H1 (cell line): ENCODE data around the gene AKAP7. TPM values are rescaled to one million over a fixed set of nuclear protein-coding genes. Genes with fewer than 3 reads are reported as not detected.

Source experiments
- CTCF ChIA-PET: fragments of 300-600 bp; sonication (Branson Sonifier 250); formaldehyde crosslinking; loops from one replicate; lab custom pipeline; 2021; ENCODE audit not compliant: partially characterized antibody; lab: Charles Lee
- POLR2A ChIA-PET: fragments of 300-600 bp; sonication (Branson Sonifier 250); formaldehyde crosslinking; loops from one replicate; lab custom pipeline; 2021; ENCODE audit warnings: inconsistent platforms; ENCODE audit not compliant: partially characterized antibody; lab: Charles Lee
- DNase-seq, 2 experiments: peaks; one replicate each; pipeline versions ENCODE4 v3.0.0 to v3.0.0-alpha.2; 2010 to 2022; ENCODE audit warnings: low spot score in 2 of 2, low read depth in 1 of 2, mixed read lengths in 1 of 2
- FAIRE-seq: peaks from 2 replicates; lab custom pipeline; 2011; peaks lifted over from hg19 to GRCh38; lab: Jason Lieb, UNC
- H2AFZ ChIP-seq: 2 replicates; pipeline ENCODE4 v1.8.1; 2012; ENCODE audit warnings: low read length, inconsistent platforms
- H2AK5ac ChIP-seq: 2 replicates; pipeline ENCODE4 v1.6.1; 2013; ENCODE audit warnings: low read depth, low read length
- H2BK120ac ChIP-seq: replicated peaks from 2 replicates; pipeline ENCODE3; 2013; ENCODE audit warnings: low read depth, low read length, inconsistent platforms
- H2BK12ac ChIP-seq: 2 replicates; pipeline ENCODE4 v1.6.1; 2013; ENCODE audit warnings: low read depth, low read length
- H2BK15ac ChIP-seq: 2 replicates; pipeline ENCODE4 v1.6.1; 2013; ENCODE audit warnings: low read length
- H2BK20ac ChIP-seq: 2 replicates; pipeline ENCODE4 v1.6.1; 2013; ENCODE audit warnings: low read length
- H2BK5ac ChIP-seq: 2 replicates; pipeline ENCODE4 v1.6.1; 2013; ENCODE audit warnings: low read depth, low read length
- H3K14ac ChIP-seq: 2 replicates; pipeline ENCODE4 v1.6.1; 2013; ENCODE audit warnings: inconsistent platforms; ENCODE audit not compliant: insufficient read length
- H3K18ac ChIP-seq: 2 replicates; pipeline ENCODE4 v1.6.1; 2013; ENCODE audit warnings: low read length; ENCODE audit errors: extremely low read depth
- H3K23ac ChIP-seq: 2 replicates; pipeline ENCODE4 v1.6.1; 2013; ENCODE audit warnings: inconsistent platforms; ENCODE audit not compliant: insufficient read length
- H3K23me2 ChIP-seq: 2 replicates; pipeline ENCODE4 v1.6.1; 2013; ENCODE audit warnings: low read depth, low read length
- H3K27ac ChIP-seq: 2 replicates; pipeline ENCODE4 v1.6.1; 2011; ENCODE audit warnings: low read depth, low read length, inconsistent platforms
- H3K27me3 ChIP-seq, 4 experiments: replicated peaks in 1 of 4; 1 replicate in 1 of 4; 2 replicates in 3 of 4; pipeline versions ENCODE4 v1.6.1 to v1.8.1; 2011 to 2013; ENCODE audit warnings: low read length in 3 of 4, mild to moderate bottlenecking in 3 of 4, inconsistent platforms in 2 of 4, mixed read lengths in 2 of 4, moderate library complexity in 1 of 4; ENCODE audit not compliant: control insufficient read depth in 3 of 4, insufficient read depth in 3 of 4; ENCODE audit errors: extremely low read depth in 1 of 4
- H3K36me3 ChIP-seq, 4 experiments: 2 replicates each; pipeline versions ENCODE4 v1.6.1 to v1.8.1; 2011 to 2013; ENCODE audit warnings: mild to moderate bottlenecking in 4 of 4, low read length in 3 of 4, moderate library complexity in 2 of 4, control low read depth in 1 of 4, inconsistent platforms in 1 of 4; ENCODE audit not compliant: insufficient read depth in 4 of 4, control insufficient read depth in 2 of 4
- H3K4ac ChIP-seq: replicated peaks from 2 replicates; pipeline ENCODE3; 2013; ENCODE audit warnings: low read length, low read depth, mixed read lengths, inconsistent platforms; ENCODE audit not compliant: insufficient read length
- H3K4me1 ChIP-seq, 4 experiments: replicated peaks in 1 of 4; 1 replicate in 1 of 4; 2 replicates in 3 of 4; pipeline versions ENCODE4 v1.6.1 to v1.8.1; 2011 to 2013; ENCODE audit warnings: low read length in 3 of 4, inconsistent platforms in 2 of 4, mixed read lengths in 1 of 4; ENCODE audit not compliant: insufficient read depth in 4 of 4, control insufficient read depth in 3 of 4
- H3K4me2 ChIP-seq, 2 experiments: 2 replicates each; pipeline versions ENCODE4 v1.6.1 to v1.8.1; 2011 to 2013; ENCODE audit warnings: low read depth in 2 of 2, low read length in 2 of 2, control low read depth in 1 of 2, inconsistent platforms in 1 of 2, mild to moderate bottlenecking in 1 of 2; ENCODE audit not compliant: insufficient read depth in 1 of 2
- H3K4me3 ChIP-seq, 4 experiments: fragments of 200-600, 300-600 bp in 1 of 4; sonication (generic), shearing (Covaris generic), sonication (Bioruptor Twin) in 1 of 4; 2 replicates each; pipeline versions ENCODE4 v1.5.1 to v1.8.1; 2011 to 2016; ENCODE audit warnings: low read length in 4 of 4, low read depth in 3 of 4, control low read depth in 2 of 4, inconsistent platforms in 2 of 4, mild to moderate bottlenecking in 2 of 4, mixed read lengths in 1 of 4, moderate library complexity in 1 of 4; ENCODE audit not compliant: insufficient read depth in 2 of 4; ENCODE audit errors: extremely low read depth in 1 of 4
- H3K56ac ChIP-seq: replicated peaks from 2 replicates; pipeline ENCODE3; 2013; ENCODE audit warnings: low read depth, mild to moderate bottlenecking, mixed read lengths, low read length, inconsistent platforms; ENCODE audit not compliant: insufficient read length
- H3K79me1 ChIP-seq: 2 replicates; pipeline ENCODE4 v1.6.1; 2013; ENCODE audit warnings: low read depth, low read length, control low read depth
- H3K79me2 ChIP-seq, 2 experiments: 2 replicates each; pipeline versions ENCODE4 v1.6.1 to v1.8.1; 2012 to 2013; ENCODE audit warnings: low read length in 2 of 2, mild to moderate bottlenecking in 2 of 2, inconsistent platforms in 1 of 2; ENCODE audit not compliant: insufficient read depth in 2 of 2, control insufficient read depth in 1 of 2
- H3K9ac ChIP-seq, 4 experiments: replicated peaks in 1 of 4; 1 replicate in 1 of 4; 2 replicates in 3 of 4; pipeline versions ENCODE4 v1.6.1 to v1.8.1; 2011 to 2013; ENCODE audit warnings: low read depth in 3 of 4, low read length in 3 of 4, control low read depth in 2 of 4, mild to moderate bottlenecking in 2 of 4, moderate library complexity in 2 of 4, inconsistent platforms in 1 of 4; ENCODE audit errors: extremely low read depth in 1 of 4
- H3K9me3 ChIP-seq, 2 experiments: 2 replicates each; pipeline versions ENCODE4 v1.6.1 to v1.8.1; 2012 to 2013; ENCODE audit warnings: mild to moderate bottlenecking in 2 of 2, moderate library complexity in 2 of 2, control low read depth in 1 of 2, inconsistent platforms in 1 of 2, low read depth in 1 of 2, low read length in 1 of 2, mixed read lengths in 1 of 2; ENCODE audit not compliant: insufficient read depth in 2 of 2
- H4K20me1 ChIP-seq, 2 experiments: replicated peaks in 1 of 2; 2 replicates each; pipeline versions ENCODE3 to v1.8.1; 2011 to 2013; ENCODE audit warnings: inconsistent platforms in 2 of 2, low read length in 2 of 2, mild to moderate bottlenecking in 1 of 2; ENCODE audit not compliant: insufficient read depth in 2 of 2, control insufficient read depth in 1 of 2
- H4K5ac ChIP-seq: 2 replicates; pipeline ENCODE4 v1.6.1; 2013; ENCODE audit warnings: low read length, low read depth, mixed read lengths, inconsistent platforms; ENCODE audit not compliant: insufficient read length
- H4K8ac ChIP-seq: 2 replicates; pipeline ENCODE4 v1.8.0; 2013; ENCODE audit warnings: mild to moderate bottlenecking, moderate library complexity, low read length, inconsistent platforms; ENCODE audit not compliant: insufficient read depth; ENCODE audit errors: extremely low read depth
- H4K91ac ChIP-seq: replicated peaks from 2 replicates; pipeline ENCODE3; 2013; ENCODE audit warnings: low read length, mixed read lengths, inconsistent platforms; ENCODE audit not compliant: insufficient read length
- BACH1 ChIP-seq: IDR thresholded peaks from 2 replicates; pipeline ENCODE4 v1.6.1; 2012; ENCODE audit warnings: low read length, improper control_type of control experiment
- CBX8 ChIP-seq: fragments of 300-800, 300-1000 bp; sonication (generic); IDR thresholded peaks from 2 replicates; pipeline ENCODE4 v1.7.1; 2016; ENCODE audit warnings: low read depth, low read length, borderline replicate concordance
- CHD2 ChIP-seq: IDR thresholded peaks from 2 replicates; pipeline ENCODE4 v1.6.1; 2012; ENCODE audit warnings: low read length, improper control_type of control experiment
- FOSL1 ChIP-seq: IDR thresholded peaks from 2 replicates; pipeline ENCODE4 v1.6.1; 2011; ENCODE audit warnings: mild to moderate bottlenecking, low read depth, low read length, moderate library complexity; ENCODE audit not compliant: insufficient read depth
- HDAC2 ChIP-seq, 2 experiments: fragments of 300-600 bp in 1 of 2; sonication (generic) in 1 of 2; IDR thresholded peaks; 2 replicates each; pipeline ENCODE4 v1.6.1; 2011 to 2012; ENCODE audit warnings: low read depth in 2 of 2, low read length in 2 of 2, mild to moderate bottlenecking in 2 of 2, moderate library complexity in 2 of 2, borderline replicate concordance in 1 of 2, inconsistent platforms in 1 of 2
- MAFK ChIP-seq: IDR thresholded peaks from 2 replicates; pipeline ENCODE4 v1.6.1; 2012; ENCODE audit warnings: low read depth, mild to moderate bottlenecking, improper control_type of control experiment, low read length
- SAP30 ChIP-seq: fragments of 300-600 bp; sonication (generic); IDR thresholded peaks from 2 replicates; pipeline ENCODE4 v1.7.1; 2012; ENCODE audit warnings: low read length, moderate library complexity, mild to moderate bottlenecking, inconsistent platforms; ENCODE audit not compliant: insufficient read depth, insufficient replicate concordance
- WGBS, 2 experiments: shearing (Covaris generic) in 1 of 2; methylation state at CpG; one replicate each; pipeline versions ENCODE4 v1.1.6 to v1.1.7; 2013 to 2015; ENCODE audit warnings: low lambda C conversion rate in 2 of 2, mixed read lengths in 2 of 2, inconsistent platforms in 1 of 2, low coverage in 1 of 2, missing lambda C conversion rate in 1 of 2; ENCODE audit not compliant: insufficient replicate concordance in 2 of 2, insufficient coverage in 1 of 2, insufficient read length in 1 of 2; ENCODE audit errors: extremely low coverage in 1 of 2, missing lambda C conversion rate in 1 of 2; 5-methylcytosine and 5-hydroxymethylcytosine counted together
- polyA plus RNA-seq, 7 experiments: library from polyadenylated mRNA; depleted of rRNA in 3 of 7; stranded (reverse) in 5 of 7; unstranded in 2 of 7; fragments of >200 nt in 5 of 7; fragments of 200-250 nt in 2 of 7; gene quantifications; 1 replicate in 5 of 7; 2 replicates in 1 of 7; 4 replicates in 1 of 7; pipeline versions ENCODE4 v1.2.1 to v1.2.3, GENCODE V29; 2011 to 2013; ENCODE audit warnings: missing spikeins in 2 of 7, mixed read lengths in 2 of 7
- total RNA-seq: library from RNA; stranded (reverse); fragmentation: NEBNext Ultra II Directional; extraction: Animal tissue kit (Norgen Biotek cat#: 25700); gene quantifications from 2 replicates; pipeline ENCODE4 v1.2.1, GENCODE V29; 2021

Gene AKAP7
- total and polyA plus RNA-seq, 2 of the 8 experiments (the other 6 are each of a cell fraction or from before 2014, with no cell fraction given): 4.7 to 16.9 TPM

DNA sequence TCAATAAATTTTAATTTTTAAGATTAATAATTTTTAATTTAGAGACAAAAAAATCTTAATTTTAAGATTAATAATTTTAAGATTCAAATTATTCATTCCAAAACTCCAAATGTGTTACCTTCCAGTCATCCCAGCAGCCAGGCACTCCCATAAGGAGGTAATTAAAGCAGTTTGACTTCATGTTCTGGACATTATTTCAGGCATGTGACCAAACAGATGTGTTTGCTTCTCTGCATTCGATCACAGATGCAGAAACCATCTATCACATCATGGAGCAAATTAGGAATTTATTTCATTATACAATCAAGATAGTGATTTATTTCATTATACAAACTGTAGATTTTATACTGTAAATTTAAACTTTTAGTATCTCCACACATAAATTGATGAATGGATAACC lies 150.3 kb downstream of the AKAP7 start:
- Histone ChIP-seq H3K27me3 (no peaks in the 10 kb centered on the region), H3K14ac (no peak overlapping the region), H3K4me3 (no peak overlapping the region), H4K8ac (no peak overlapping the region), H3K23me2 (no peaks in the 10 kb centered on the region), H3K36me3 (peaks cover 0 to 2% (median 0%) of the 10 kb centered on the region in 4 experiments; a peak in 1 of 8 replicates), H4K91ac (no peak overlapping the region), H3K9ac (no peak overlapping the region), H2AK5ac (no peak overlapping the region), H2BK15ac (no peak overlapping the region), H3K79me1 (no peaks in the 10 kb centered on the region), H2BK5ac (no peak overlapping the region), H3K23ac (no peak overlapping the region), H2BK20ac (no peak overlapping the region), H4K5ac (no peak overlapping the region), H2BK12ac (no peak overlapping the region), H4K20me1 (no peaks in the 10 kb centered on the region), H3K9me3 (no peaks in the 10 kb centered on the region), H3K18ac (no peak overlapping the region), H3K56ac (no peak overlapping the region), H3K27ac (no peak overlapping the region), H2AFZ (no peak overlapping the region), H2BK120ac (no peak overlapping the region), H3K79me2 (no peaks in the 10 kb centered on the region), H3K4me1 (peaks cover 3 to 10% (median 6%) of the 10 kb centered on the region in 4 experiments; a peak in 6 of 7 replicates), H3K4ac (no peak overlapping the region), H3K4me2 (no peak overlapping the region)
- POLR2A ChIA-PET: no interaction called here
- no peak for TF ChIP-seq FOSL1
- no peak for TF ChIP-seq SAP30
- no peak for TF ChIP-seq MAFK
- no peak for TF ChIP-seq BACH1
- no peak for TF ChIP-seq HDAC2 (IDR thresholded peaks at IDR 0.05; ENCODE audit: borderline replicate concordance in 1 of 2, low read depth in 2 of 2, low read length in 2 of 2)
- no peak for TF ChIP-seq CBX8
- TF ChIP-seq CHD2: no peak
- DNase-seq (no peak), FAIRE-seq (no peak)
- 90% methylated on average over 1 of the region's 1 CpG; no CpG with 5 or more reads in 1 of the 2 experiments for WGBS, 2 experiments
- CTCF ChIA-PET: interaction anchor here (0.5 to 1.4 kb wide), 2 partner anchors 234 to 531 kb away, joined by 3 to 5 read pairs; no protein-coding TSS in a partner anchor
